ENCODE measurements around the gene GRIA2. TPM values are rescaled to one million over a fixed set of nuclear protein-coding genes. Genes with fewer than 3 reads are reported as not detected.
"Not testable (repeated sequence)": the region's sequence is repeated elsewhere in the genome, so short reads cannot be mapped to it uniquely, and the experiment has no call there.

GRIA2 gene
- total RNA-seq, 6 donors from 2014 or later, result not detected

DNA sequence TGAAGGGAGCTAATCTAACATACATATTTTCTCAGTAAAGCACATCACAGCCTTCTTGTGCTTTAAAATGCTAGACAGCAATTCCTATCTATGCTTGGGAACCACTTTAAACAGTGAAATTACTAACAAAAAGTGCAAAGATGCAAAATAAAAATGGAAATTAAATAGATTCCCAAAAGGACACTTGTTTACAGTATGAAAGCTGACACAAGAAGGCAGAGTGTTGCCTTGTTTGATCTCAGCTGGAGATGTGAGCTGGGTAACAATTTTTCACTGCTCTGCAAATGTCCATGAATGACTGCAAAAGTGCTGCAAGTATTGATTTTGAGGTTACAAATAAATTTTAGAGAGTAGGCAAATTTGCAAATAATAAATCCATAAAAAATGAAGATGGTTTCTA is 22.3 kb downstream of the GRIA2 start:
- no peaks in the 10 kb centered on the region for H3K27me3 ChIP-seq
- H3K36me3 ChIP-seq, result no peaks in the 10 kb centered on the region
- DNase-seq (no peak), ATAC-seq (ENCODE audit: low FRiP score in 2 of 2) (no peak)
- H3K4me3 ChIP-seq, result no peak overlapping the region
- no peak overlapping the region for H3K27ac ChIP-seq
- no peak for TF ChIP-seq EP300 (IDR thresholded peaks at IDR 0.05)
- TF ChIP-seq POLR2A (IDR thresholded peaks at IDR 0.05), result no peak
- TF ChIP-seq CTCF (IDR thresholded peaks at IDR 0.05), result no peak
- TF ChIP-seq POLR2AphosphoS5 (IDR thresholded peaks at IDR 0.05), result no peak
- H3K4me1 ChIP-seq, result no peaks in the 10 kb centered on the region
- H3K9me3 ChIP-seq, result no peaks in the 10 kb centered on the region

DNA sequence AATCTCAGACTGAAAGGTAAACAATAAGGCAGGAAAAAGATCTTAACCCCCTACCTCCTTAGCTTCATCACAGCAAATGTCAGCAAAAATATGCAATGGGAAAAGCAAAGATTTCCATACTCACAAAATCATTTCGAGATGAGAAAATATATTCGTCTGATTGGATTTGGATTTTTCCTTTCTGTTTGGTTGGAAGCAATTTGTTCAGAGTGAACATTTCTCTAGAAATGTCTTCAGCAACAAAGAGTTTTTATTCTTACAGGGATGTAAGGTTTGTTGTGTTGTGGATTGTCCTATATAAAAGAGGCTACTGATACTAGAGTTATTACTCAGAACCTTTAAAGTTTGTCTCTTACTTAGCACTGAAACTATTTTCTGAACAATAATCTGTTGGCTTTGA is 23.8 kb downstream of the GRIA2 start:
- no peaks in the 10 kb centered on the region for H3K4me1 ChIP-seq
- no peak overlapping the region for H3K27ac ChIP-seq
- no peaks in the 10 kb centered on the region for H3K36me3 ChIP-seq
- ATAC-seq (ENCODE audit: low FRiP score in 2 of 2) (no peak), DNase-seq (no peak)
- WGBS, 2 donors, result 58 to 73% methylated on average over 2 of the region's 2 CpGs
- no peaks in the 10 kb centered on the region for H3K27me3 ChIP-seq
- H3K9me3 ChIP-seq, result no peaks in the 10 kb centered on the region
- no peak overlapping the region for H3K4me3 ChIP-seq
- TF ChIP-seq EP300 (IDR thresholded peaks at IDR 0.05) (no peak), CTCF (IDR thresholded peaks at IDR 0.05) (no peak), POLR2A (IDR thresholded peaks at IDR 0.05) (no peak), POLR2AphosphoS5 (IDR thresholded peaks at IDR 0.05) (no peak)

DNA sequence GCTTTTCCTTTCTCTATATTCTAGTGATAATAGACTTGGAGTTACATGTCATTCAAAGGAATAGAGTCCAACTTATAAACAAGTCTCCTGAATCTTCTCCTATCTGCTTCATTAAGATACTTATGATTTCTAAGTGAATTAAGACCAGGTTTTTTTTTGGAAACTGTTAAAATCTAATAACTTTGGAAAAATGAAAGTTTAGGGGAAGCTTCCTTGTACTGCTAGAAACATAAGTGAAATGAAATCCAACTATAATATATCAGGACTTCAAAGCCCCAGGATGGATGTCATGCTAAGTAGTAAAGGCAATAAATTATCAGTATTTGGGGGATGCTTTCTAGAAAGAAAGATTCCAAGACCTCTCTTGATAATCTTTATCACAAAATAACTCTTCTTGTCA is 24.8 kb downstream of the GRIA2 start:
- TF ChIP-seq POLR2A (IDR thresholded peaks at IDR 0.05) (no peak), CTCF (IDR thresholded peaks at IDR 0.05) (no peak), EP300 (IDR thresholded peaks at IDR 0.05) (no peak), POLR2AphosphoS5 (IDR thresholded peaks at IDR 0.05) (no peak)

DNA sequence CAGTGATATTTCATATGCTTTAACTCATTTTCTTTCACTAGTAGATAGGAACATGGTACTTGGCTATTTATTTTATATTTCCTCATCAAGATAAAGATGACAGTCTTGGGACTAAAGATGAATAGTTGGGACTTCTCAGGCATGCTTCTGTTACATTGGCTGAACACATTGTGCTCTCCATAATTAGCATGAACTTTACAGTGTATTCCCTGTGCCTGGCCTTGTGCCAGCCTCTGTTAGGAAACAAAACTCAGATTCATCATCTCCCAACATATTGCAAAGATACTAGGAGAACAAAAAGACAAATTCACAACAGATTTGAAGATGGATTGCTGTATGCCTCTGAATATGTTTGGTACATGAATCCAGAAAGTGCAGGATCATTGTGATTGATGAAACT is 26.4 kb downstream of the GRIA2 start:
- no peak overlapping the region for H3K4me3 ChIP-seq
- DNase-seq (no peak), ATAC-seq (ENCODE audit: low FRiP score in 2 of 2) (no peak)
- TF ChIP-seq CTCF (IDR thresholded peaks at IDR 0.05) (no peak), POLR2A (IDR thresholded peaks at IDR 0.05) (no peak), EP300 (IDR thresholded peaks at IDR 0.05) (no peak), POLR2AphosphoS5 (IDR thresholded peaks at IDR 0.05) (no peak)
- H3K36me3 ChIP-seq, result no peaks in the 10 kb centered on the region
- no peaks in the 10 kb centered on the region for H3K27me3 ChIP-seq
- no peaks in the 10 kb centered on the region for H3K9me3 ChIP-seq
- H3K27ac ChIP-seq, result no peak overlapping the region
- no peaks in the 10 kb centered on the region for H3K4me1 ChIP-seq

More for the DNA sequence above, 24.8 kb downstream of the GRIA2 start:
- Histone ChIP-seq H3K36me3 (no peaks in the 10 kb centered on the region), H3K27ac (no peak overlapping the region), H3K27me3 (no peaks in the 10 kb centered on the region), H3K4me1 (no peaks in the 10 kb centered on the region), H3K4me3 (no peak overlapping the region), H3K9me3 (no peaks in the 10 kb centered on the region)
- no peak for DNase-seq
- no peak for ATAC-seq (ENCODE audit: low FRiP score in 2 of 2)

- not testable (repeated sequence) for H3K27ac ChIP-seq; H3K4me1 ChIP-seq; H3K27me3 ChIP-seq; H3K4me3 ChIP-seq; DNase-seq; H3K36me3 ChIP-seq; ATAC-seq (ENCODE audit: low FRiP score in 2 of 2)
- 75 to 81% methylated on average over 6 of the region's 6 CpGs for WGBS, 2 donors
- H3K9me3 ChIP-seq, result peaks cover 0 to 11% (median 2%) of the 10 kb centered on the region in 4 donors
Measured at GRCh38 chr4:157258165-157258564, 37.6 kb downstream of the GRIA2 start.

Data from upper lobe of left lung (tissue), 6 donors.